Fibroblast of gingiva (primary cell): ENCODE data around the gene BARHL1.

Experiments
- DNase-seq: peaks from one replicate; pipeline ENCODE4 v3.0.0-alpha.2; 2011; ENCODE audit warnings: low read depth

The BARHL1 gene

DNA sequence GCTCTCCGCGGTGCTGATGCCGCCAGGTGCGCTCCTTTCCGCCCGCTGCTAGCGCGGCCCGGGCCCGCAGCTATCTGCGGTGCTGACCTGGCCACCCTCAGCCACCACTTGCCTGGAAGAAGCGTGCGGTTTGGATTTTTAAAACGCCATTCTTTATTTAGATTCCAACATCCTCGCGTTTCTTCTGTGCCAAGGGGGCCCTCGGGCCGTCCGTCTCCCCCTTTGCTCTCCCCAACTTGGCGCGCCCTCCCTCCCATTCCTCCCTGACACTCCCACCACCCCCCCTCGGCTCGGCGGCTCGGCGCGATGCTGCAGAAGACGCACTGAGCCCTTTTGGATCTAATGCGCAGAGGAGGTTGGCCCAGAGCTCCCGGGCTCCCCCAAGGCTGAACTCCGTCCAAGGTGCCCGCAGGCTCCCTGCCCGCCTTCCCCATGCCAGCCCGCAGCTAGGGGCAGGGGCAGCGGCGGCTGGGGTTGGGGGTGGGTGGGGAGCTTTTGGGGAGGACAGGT lies at the start of gene BARHL1:
Gene BARHL1, plus strand, starts transcription at position 331 of the 510 bp plus-strand sequence. CDS start 192 bp downstream, outside the sequence.
- DNase-seq: no peak

DNA sequence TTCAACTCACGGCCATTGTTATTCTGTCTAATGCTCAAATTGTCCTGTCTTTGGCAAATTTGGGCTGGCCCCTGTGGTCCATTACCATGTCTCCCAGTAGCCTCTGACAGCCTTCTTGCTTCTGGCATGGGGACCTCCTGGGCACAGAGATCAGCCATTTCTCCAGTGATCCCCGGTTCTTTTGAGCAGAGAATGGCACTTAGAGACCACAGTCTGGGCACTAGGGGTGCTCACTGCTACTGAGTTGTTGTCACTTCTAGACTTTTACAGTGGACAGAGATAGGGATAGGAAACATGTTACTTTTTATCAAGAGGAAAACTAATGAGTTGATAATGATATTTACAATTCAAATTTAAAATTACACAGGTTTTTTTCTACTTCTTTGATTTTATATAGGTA lies 47.6 kb upstream of the BARHL1 start:
- no peak for DNase-seq

DNA sequence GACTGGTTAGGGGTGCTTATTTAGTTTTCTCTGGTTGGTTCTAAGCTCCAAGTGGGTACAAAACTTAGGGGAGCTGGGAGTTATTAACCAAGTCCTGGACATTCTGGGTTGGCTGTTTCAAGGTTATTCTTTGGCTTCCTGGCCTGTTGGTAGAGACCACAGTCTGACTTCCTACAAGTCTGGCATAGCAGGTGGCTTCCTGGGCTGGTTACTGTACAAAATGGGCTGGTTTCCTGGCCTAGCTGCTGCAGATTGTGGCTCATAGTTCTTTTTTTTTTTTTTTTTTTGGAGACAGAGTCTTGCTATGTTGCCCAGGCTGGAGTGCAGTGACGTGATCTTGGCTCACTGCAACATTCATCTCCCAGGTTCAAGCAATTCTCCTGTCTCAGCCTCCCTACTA lies 46.3 kb upstream of the BARHL1 start:
- DNase-seq: no peak

- no peak for DNase-seq
Measured at GRCh38 chr9:132537352-132537751, 45.1 kb upstream of the BARHL1 start.

DNA sequence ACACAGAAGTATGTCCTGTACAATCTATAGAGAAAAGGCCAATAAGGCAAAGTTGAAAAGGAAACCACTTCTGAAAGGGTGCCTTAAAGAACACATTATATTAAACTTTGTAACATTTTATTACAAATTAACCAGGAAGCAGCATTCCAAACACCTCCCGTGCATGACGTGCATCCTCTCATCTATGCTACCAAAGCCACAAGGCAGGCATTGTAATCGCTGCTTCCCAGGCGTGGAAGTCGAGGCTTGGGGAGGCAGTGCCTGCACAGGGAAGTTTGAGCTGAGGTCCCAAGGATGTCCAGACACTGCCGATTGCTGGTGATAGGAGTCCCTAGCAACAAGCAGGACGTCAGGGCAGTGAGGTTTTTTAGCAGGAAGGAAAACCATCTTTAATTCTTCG lies 44.3 kb upstream of the BARHL1 start:
- no peak for DNase-seq

- DNase-seq: no peak
Measured at GRCh38 chr9:132539096-132539495, 43.3 kb upstream of the BARHL1 start.

- DNase-seq: no peak
Measured at GRCh38 chr9:132541051-132541450, 41.4 kb upstream of the BARHL1 start.

DNA sequence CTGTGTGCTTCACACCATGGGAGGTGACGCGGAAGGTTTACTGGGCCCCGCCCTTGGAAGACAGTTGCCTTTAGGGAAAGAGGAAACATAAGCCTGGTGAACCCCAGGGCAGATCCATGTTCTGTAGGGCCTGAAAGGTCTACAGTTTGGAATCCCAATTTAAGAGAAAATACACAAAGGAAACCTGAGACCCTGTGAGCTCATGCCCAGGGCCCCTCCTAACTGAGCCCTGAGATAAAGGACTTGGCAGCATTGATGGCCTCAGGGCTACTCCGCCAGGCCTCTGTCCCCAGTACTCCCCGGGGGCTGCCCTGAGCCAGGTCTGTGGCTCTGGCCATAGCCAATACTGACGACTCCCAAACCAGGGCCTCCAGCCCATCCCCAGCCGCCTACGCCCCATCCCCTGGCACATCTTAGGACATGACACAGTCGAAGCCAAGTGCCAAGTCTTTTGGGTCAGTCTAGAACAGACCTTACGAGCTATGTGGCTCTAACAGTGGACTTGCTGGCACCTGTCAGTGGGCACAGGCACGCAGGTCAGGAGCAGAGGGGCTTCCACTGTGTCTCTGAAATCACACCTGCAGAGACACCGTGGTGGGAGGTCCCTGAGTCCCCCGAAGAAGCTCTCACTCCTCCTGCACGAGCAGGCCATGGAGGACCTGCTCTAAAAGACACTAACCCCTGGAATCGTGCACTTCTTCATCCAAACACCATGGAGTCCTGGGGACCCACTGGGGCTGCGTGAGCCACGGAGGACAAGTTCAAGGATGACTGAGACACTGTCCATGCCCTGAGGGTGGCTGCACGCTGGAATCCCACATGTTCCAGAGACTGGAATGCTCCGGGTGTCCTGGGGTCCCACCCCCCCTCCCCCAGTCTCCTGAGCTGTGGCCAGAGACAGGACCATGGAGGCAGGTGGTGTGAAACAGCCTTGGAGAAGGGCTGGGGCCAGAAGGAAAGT lies 40.3 kb upstream of the BARHL1 start:
- no peak for DNase-seq

- DNase-seq: no peak
Measured at GRCh38 chr9:132543251-132543650, 39.2 kb upstream of the BARHL1 start.

DNA sequence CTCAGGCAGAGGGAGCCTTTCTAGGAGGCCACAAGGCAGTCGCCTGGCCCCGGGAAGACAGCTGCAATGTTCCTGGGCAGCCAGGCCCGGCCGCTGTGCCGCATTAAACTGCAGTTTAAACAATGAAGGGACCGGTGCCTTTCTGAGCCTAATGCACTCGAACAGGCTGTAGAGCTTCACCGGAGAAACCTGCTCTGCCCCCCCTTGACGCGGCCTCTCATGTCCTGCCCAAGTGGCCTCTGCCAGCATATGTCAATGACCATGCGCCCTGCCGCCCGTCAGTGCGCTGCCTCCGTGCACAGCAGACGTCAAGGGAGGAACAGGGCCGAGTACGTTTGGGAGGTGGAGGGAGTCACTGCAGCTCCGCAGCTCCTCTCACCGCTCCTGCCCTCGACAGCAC lies 38.4 kb upstream of the BARHL1 start:
- DNase-seq: no peak

DNA sequence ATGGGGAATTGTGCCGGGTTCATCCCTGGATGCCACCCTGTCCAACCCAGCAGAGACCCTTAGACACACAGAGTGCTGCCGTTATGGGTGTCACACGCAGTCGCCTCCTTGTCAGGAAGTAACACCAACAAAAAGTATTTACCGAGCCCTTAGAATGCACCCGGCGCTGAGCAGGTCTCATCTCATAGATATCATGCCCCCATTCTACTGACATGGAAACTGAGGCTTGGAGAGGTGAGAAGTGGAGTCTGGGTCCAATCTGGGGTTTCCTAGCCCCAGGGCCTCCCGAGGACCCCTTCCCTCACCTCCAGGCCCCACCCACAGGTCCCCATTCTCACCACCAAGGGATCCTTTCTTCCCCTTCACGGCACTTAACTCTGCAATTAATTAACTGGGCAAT lies 36.8 kb upstream of the BARHL1 start:
- no peak for DNase-seq

DNA sequence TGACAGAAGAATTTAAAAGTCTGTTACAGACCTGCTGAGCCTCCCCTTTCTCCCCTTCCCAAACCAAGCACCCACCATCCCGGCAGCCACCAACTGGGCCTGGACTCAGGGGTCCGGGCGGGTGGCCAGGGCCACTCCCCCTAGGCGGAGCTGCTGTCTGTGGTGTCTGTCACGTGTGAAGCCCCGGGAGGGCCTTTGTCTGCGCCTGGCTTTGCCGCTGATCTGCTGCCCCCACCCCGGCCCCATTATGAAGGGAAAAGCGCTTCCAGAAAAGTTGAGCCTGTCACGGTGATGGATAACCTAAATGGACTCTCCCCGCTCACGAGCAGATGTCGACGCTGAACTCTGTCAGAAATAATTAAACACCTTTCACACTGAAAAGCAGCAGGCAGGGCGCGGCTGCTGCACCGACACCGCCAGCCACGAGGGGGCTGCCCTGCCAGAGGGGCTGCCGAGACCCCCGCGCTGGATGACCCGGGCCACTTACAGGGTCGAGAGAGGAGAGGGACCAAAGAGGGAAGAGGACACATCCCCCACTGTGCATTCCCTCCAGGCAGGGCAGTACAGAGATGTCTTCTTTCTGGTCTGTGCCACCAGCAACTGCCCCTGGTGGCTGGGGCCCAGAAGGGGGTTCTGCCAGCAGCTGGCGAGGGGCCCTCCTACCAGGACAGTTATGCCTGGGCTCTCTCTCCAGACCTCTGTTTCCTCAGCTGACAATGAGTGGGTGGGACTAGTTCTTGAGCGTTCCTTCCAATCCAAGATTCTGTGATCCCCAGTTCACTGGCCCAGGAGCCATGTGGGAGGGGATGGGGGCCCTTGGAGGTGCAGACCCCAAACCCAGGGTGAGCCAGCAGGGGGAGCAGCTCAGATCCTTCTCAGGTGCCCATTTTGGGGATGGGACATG lies 36.0 kb upstream of the BARHL1 start:
- no peak for DNase-seq

DNA sequence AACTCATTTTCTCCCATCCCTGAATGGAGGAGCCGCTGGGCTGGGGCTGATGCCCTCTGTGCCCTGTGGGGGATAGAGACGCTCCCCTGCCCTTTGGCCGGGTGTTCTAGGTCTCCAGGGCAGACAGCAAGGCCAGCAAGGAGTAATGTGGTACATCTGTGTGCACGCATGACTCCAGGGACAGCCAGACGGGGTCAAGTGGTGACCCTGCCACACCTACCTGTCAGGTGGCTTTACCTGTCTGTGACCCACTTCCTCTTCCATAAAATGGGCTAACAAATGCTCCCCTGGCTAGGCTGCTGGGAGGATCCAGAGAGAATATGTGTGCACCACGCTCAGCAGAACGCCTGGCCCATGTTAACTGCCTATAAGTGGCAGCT lies 35.4 kb upstream of the BARHL1 start:
- DNase-seq: no peak

- no peak for DNase-seq
Measured at GRCh38 chr9:132547436-132547835, 35.0 kb upstream of the BARHL1 start.

- DNase-seq: no peak
Measured at GRCh38 chr9:132547976-132548730, 34.3 kb upstream of the BARHL1 start.

DNA sequence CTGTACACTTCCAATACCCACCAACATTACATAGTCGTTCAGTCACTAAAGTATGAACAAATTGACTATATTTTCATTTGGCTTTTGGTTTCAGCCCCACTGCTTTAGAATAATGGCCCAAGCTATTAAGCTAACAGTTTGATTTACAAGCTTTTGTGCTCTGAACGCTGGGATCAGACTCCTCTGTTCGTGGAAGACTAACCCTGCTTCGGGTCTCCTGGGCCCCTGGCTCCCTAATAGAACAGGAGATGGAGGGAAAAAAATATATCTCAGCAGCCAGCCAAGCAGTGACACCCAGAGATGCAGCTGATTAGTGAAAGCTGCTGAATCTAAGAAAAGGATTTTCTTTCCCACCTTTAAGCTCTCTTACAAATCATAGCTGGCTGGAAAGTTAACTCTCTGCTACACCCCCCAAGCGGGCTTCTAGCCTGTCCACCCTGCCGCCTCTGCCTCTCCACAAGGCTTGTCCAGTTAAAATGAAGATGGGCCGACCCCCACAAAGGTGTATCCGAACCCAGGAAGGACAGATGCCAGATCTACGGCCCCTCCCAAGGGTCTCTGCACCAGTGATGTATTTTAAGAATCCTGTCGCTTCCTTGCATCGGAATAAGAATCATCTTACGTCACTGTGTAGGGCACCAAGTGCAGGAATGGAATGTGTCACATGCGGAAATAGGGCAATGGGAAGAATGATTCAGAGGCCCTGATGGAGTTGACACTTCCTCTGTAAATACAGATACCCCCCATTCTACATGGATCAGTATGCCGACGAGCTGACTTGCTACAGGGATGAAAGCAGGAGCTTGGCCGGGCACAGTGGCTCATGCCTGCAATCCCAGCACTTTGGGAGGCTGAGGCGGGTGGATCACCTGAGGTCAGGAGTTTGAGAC lies 33.4 kb upstream of the BARHL1 start:
- DNase-seq: no peak

GRCh38 chr9:132551556-132551955 lies 30.9 kb upstream of the BARHL1 start:
- no peak for DNase-seq

- no peak for DNase-seq
Measured at GRCh38 chr9:132552041-132552440, 30.4 kb upstream of the BARHL1 start.

DNA sequence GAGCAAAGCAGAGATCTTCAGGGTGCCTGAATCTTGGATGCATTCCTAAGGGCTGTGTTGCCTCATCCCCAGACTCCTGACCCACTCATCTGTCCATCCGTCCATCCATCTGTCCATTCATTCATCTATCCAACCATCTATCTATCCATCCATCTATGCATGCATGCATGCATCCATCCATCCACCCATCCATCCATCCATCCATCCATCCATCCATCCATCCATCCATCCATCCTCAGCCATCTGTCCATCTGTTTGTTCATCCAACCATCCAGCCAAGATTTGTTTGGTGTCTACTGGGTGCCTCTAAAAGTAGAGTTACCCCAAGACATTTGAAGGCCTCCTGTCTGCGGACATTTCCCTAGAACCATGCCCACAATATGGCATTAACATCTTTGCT lies 27.7 kb upstream of the BARHL1 start:
- no peak for DNase-seq

DNA sequence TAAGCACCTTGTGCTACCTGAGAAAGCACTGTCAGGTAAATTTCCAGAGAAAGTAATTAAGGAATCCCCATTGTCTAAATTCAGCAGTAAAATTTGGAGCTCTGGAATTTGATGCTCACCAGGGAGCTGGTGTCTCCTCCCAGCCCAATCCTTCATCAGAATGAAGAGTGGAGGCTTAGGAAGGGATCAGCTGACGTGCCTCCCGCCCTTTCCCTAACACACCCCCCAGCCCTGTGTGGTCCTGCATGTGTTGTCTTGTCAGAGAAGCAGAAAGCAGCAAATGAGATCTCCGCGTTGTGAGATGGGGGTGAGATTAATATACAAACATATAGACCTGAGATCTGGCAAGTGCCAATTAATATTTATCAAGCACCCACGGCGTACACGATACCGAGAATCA lies 26.9 kb upstream of the BARHL1 start:
- no peak for DNase-seq

GRCh38 chr9:132556235-132556634 lies 26.2 kb upstream of the BARHL1 start:
- DNase-seq: no peak
